Upper lobe of right lung (tissue), 1 donor: ENCODE data around the gene LPAR1. TPM values are rescaled to one million over a fixed set of nuclear protein-coding genes. Genes with fewer than 3 reads are reported as not detected.
"Not testable (repeated sequence)": the region's sequence is repeated elsewhere in the genome, so short reads cannot be mapped to it uniquely, and the experiment has no call there.

ENCODE experiments used
- ATAC-seq: fragments of 200-7000 bp; cut with Tn5 transposase; one replicate; pipeline ENCODE4 v1.9.1; 2020; ENCODE audit warnings: mild to moderate bottlenecking, moderate library complexity
- DNase-seq: peaks from one replicate; pipeline ENCODE4 v3.0.0-alpha.2; 2020
- H3K27ac ChIP-seq: fragments of 200-600 bp; one replicate; pipeline ENCODE4 v1.8.0; 2022
- H3K27me3 ChIP-seq: fragments of 200-600 bp; one replicate; pipeline ENCODE4 v1.8.0; 2022; ENCODE audit warnings: mild to moderate bottlenecking
- H3K36me3 ChIP-seq: fragments of 200-600 bp; one replicate; pipeline ENCODE4 v1.8.0; 2022
- H3K4me1 ChIP-seq: fragments of 200-600 bp; one replicate; pipeline ENCODE4 v1.8.0; 2022
- H3K4me3 ChIP-seq: fragments of 200-600 bp; one replicate; pipeline ENCODE4 v1.8.0; 2022; ENCODE audit warnings: mild to moderate bottlenecking
- H3K9me3 ChIP-seq: fragments of 200-600 bp; one replicate; pipeline ENCODE4 v1.8.0; 2022
- intact Hi-C: fragments of 100-400 bp; cut with DNase I; formaldehyde crosslinking; loops from one replicate; pipeline ENCODE4 v1.11.0; 2022
- total RNA-seq: library from RNA; stranded (reverse); fragmentation: NEBNext Ultra II Directional; extraction: Animal tissue kit (Norgen Biotek cat#: 25700); gene quantifications from one replicate; pipeline ENCODE4 v1.2.1, GENCODE V29; 2021
- TF ChIP-seq, protein P1 (sequence below): fragments of 200-600 bp; IDR thresholded peaks from one replicate; pipeline ENCODE4 v1.8.0; 2022; ENCODE audit warnings: antibody characterized with exemption
- donor health status: DM: no; HTN: yes; CAD: no; lungs with severe emphysema.

The LPAR1 gene
- total RNA-seq, 1 donor from 2014 or later, result 18.2 TPM

DNA sequence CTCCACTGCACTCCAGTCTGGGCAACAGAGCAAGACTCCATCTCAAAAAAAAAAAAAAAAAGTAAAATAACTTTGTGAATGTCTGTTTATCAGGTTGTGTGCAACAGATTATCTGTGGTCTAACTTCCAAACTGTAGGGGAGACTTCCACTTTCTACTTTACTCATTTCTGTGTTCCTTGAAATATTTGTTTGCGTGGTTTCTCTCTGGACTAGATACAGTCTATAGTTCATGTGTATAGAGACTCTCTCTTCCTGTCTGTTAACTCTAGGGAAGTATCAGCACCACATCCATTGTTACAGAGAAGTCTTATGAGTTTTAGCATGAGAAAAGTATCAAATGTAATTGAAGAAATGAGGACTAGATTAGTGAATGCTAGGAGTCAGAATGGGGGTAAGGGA is 168.3 kb downstream of the LPAR1 start:
- Histone ChIP-seq H3K36me3 (no peaks in the 10 kb centered on the region), H3K4me3 (no peak overlapping the region), H3K9me3 (no peaks in the 10 kb centered on the region), H3K4me1 (no peaks in the 10 kb centered on the region), H3K27ac (no peak overlapping the region), H3K27me3 (no peaks in the 10 kb centered on the region)
- ATAC-seq, result no peak
- intact Hi-C loops, result no loop called here
- TF ChIP-seq, protein P1, sequence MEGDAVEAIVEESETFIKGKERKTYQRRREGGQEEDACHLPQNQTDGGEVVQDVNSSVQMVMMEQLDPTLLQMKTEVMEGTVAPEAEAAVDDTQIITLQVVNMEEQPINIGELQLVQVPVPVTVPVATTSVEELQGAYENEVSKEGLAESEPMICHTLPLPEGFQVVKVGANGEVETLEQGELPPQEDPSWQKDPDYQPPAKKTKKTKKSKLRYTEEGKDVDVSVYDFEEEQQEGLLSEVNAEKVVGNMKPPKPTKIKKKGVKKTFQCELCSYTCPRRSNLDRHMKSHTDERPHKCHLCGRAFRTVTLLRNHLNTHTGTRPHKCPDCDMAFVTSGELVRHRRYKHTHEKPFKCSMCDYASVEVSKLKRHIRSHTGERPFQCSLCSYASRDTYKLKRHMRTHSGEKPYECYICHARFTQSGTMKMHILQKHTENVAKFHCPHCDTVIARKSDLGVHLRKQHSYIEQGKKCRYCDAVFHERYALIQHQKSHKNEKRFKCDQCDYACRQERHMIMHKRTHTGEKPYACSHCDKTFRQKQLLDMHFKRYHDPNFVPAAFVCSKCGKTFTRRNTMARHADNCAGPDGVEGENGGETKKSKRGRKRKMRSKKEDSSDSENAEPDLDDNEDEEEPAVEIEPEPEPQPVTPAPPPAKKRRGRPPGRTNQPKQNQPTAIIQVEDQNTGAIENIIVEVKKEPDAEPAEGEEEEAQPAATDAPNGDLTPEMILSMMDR, result no peak
- no peak for DNase-seq

DNA sequence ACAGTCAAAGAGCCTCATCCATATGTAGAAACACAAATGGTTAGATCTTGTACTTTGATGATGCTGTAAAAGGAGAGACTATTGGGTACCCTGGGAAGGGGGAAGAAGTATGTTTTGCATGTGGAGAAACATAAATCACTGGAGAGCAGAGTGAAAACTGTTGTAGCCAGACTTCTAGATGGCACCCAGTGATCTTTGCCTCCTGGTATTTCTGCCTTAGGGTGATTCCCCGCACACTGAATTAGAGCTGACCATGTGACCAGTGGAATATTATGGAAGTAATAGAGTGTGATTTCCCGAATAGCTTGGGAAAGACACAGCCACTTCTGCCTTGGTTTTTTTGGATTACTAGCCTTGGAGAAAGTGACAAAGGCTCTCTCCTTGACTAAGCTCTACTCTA is 174.3 kb downstream of the LPAR1 start:
- Histone ChIP-seq H3K4me1 (no peaks in the 10 kb centered on the region), H3K36me3 (no peaks in the 10 kb centered on the region), H3K27ac (no peak overlapping the region), H3K4me3 (no peak overlapping the region), H3K27me3 (no peaks in the 10 kb centered on the region), H3K9me3 (no peaks in the 10 kb centered on the region)
- no peak for ATAC-seq
- TF ChIP-seq, protein P1, result no peak
- no peak for DNase-seq
- intact Hi-C loops, result no loop called here

DNA sequence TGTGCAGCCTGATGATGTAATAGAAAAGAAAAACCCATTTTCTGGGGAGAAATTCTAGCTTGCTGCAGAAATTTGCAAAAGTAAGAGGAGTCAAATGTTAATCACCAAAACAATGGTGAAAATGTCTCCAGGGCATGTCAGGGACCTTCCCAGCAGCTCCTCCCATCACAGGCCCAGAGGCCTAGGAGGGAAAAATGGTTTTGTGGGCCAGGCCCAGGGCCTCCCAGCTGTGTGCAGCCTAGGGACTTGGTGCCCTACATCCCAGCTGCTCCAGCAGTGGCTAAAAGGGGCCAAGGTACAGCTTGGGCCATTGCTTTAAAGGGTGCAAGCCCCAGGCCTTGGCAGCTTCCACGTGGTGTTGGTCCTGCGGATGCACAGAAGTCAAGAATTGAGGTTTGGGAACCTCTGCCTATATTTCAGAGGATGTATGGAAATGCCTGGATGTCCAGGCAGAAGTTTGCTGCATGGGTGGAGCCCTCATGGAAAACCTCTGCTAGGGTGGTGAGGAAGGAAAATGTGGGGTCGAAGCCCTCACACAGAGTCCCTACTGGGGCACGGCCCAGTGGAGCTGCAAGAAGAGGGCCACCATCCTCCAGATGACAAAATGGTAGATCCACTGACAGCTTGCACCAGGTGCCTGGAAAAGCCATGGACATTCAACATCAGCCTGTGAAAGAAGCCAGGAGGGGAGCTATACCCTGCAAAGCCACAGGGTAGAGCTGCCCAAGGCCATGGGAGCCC is 176.7 kb downstream of the LPAR1 start:
- DNase-seq, H3K27me3 ChIP-seq, H3K9me3 ChIP-seq, H3K4me3 ChIP-seq, H3K27ac ChIP-seq, H3K4me1 ChIP-seq, H3K36me3 ChIP-seq, ATAC-seq, intact Hi-C loops: not testable (repeated sequence)

DNA sequence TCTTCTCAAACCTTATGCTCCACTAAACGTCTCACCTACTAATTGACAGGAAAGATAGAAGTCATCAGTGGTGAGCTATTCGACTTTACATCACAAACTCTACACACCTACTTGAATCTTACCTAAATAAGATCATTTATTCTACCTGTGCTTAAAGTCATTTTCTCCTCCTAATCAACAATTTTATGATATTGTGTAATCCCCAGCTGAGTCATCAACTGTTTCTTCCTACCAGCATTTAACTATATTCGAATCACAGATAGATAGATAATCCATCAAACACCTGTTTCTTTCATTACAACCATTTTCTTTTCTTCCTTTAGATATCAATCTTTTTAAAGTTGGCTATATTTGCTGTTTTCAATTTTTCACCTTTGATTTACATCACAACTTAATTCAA is 181.5 kb downstream of the LPAR1 start:
- intact Hi-C loops, result no loop called here
- H3K27ac ChIP-seq, result no peak overlapping the region
- no peaks in the 10 kb centered on the region for H3K27me3 ChIP-seq
- peaks cover 7% of the 10 kb centered on the region for H3K9me3 ChIP-seq
- DNase-seq, result no peak
- no peak overlapping the region for H3K4me3 ChIP-seq
- TF ChIP-seq, protein P1, result no peak
- H3K36me3 ChIP-seq, result no peaks in the 10 kb centered on the region
- no peaks in the 10 kb centered on the region for H3K4me1 ChIP-seq
- no peak for ATAC-seq

DNA sequence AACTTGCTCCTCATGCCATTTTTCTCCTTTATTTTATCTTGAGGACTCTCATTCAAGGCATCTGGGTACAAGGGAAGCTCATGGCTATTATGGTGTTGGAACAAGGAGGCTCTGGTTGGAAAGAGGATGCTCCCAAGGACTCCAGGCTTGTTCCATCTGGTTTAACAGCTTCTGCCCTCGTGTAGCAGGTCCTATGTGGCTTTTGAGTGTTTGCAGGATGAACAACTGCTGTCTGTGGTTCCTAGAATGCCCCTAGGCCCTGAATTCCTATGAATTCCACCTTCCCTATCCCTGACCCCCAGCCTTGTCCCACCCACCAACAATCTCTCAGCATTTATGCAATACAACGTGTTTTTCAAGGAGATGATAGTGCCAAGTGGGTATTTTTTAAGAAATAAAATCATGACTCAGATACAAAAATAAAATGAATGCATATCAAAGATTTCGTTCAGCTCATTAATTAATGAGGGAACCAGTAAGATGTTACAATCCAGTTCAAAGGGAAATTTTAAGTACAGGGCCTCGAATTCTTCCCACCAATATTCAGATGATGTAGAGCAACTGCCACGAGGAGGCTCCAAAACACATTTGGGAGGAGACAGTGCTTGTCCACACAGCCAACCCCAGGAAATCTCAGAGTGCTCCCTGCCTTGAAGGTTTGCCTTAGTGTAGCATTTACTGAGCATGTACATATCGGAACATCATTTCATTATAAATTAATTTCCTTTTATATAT is 187.7 kb downstream of the LPAR1 start:
- Histone ChIP-seq H3K36me3 (no peaks in the 10 kb centered on the region), H3K4me3 (no peak overlapping the region), H3K27me3 (no peaks in the 10 kb centered on the region), H3K27ac (no peak overlapping the region), H3K4me1 (no peaks in the 10 kb centered on the region), H3K9me3 (peaks cover 7% of the 10 kb centered on the region)
- ATAC-seq, result no peak
- DNase-seq, result no peak
- TF ChIP-seq, protein P1, result no peak
- intact Hi-C loops, result no loop called here

DNA sequence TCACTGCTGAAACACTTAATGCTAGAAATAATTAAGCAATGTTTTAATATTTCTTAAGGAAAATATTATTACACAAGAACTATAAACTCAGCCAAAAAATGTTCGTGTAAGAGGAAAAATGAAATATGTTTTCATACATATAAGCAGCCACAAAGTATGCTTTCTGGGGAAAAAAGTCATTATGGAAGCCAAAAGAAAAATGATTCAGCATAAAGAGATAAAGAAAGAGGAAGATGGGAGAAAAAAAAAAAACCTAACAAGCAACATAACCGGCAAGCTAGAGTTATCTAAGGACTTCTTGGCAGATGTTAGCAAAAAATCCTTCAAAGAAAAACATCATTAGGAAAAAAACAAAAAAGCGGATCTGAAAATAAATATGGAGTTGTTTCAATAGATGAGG is 190.6 kb downstream of the LPAR1 start:
- intact Hi-C loops, result no loop called here
- H3K4me3 ChIP-seq, result no peak overlapping the region
- H3K27me3 ChIP-seq, result no peaks in the 10 kb centered on the region
- no peaks in the 10 kb centered on the region for H3K4me1 ChIP-seq
- H3K27ac ChIP-seq, result no peak overlapping the region
- TF ChIP-seq, protein P1, result no peak
- no peak for DNase-seq
- H3K9me3 ChIP-seq, result no peaks in the 10 kb centered on the region
- no peaks in the 10 kb centered on the region for H3K36me3 ChIP-seq
- ATAC-seq, result no peak
